H1 (cell line): ENCODE results near the gene NOL4L. TPM values are rescaled to one million over a fixed set of nuclear protein-coding genes. Genes with fewer than 3 reads are reported as not detected.

Experiments
- CTCF ChIA-PET: fragments of 300-600 bp; sonication (Branson Sonifier 250); formaldehyde crosslinking; loops from one replicate; lab custom pipeline; 2021; ENCODE audit not compliant: partially characterized antibody; lab: Charles Lee
- POLR2A ChIA-PET: fragments of 300-600 bp; sonication (Branson Sonifier 250); formaldehyde crosslinking; loops from one replicate; lab custom pipeline; 2021; ENCODE audit warnings: inconsistent platforms; ENCODE audit not compliant: partially characterized antibody; lab: Charles Lee
- DNase-seq, 2 experiments: peaks; one replicate each; pipeline versions ENCODE4 v3.0.0 to v3.0.0-alpha.2; 2010 to 2022; ENCODE audit warnings: low spot score in 2 of 2, low read depth in 1 of 2, mixed read lengths in 1 of 2
- FAIRE-seq: peaks from 2 replicates; lab custom pipeline; 2011; peaks lifted over from hg19 to GRCh38; lab: Jason Lieb, UNC
- H2AFZ ChIP-seq: 2 replicates; pipeline ENCODE4 v1.8.1; 2012; ENCODE audit warnings: low read length, inconsistent platforms
- H2AK5ac ChIP-seq: 2 replicates; pipeline ENCODE4 v1.6.1; 2013; ENCODE audit warnings: low read depth, low read length
- H2BK120ac ChIP-seq: replicated peaks from 2 replicates; pipeline ENCODE3; 2013; ENCODE audit warnings: low read depth, low read length, inconsistent platforms
- H2BK12ac ChIP-seq: 2 replicates; pipeline ENCODE4 v1.6.1; 2013; ENCODE audit warnings: low read depth, low read length
- H2BK15ac ChIP-seq: 2 replicates; pipeline ENCODE4 v1.6.1; 2013; ENCODE audit warnings: low read length
- H2BK20ac ChIP-seq: 2 replicates; pipeline ENCODE4 v1.6.1; 2013; ENCODE audit warnings: low read length
- H2BK5ac ChIP-seq: 2 replicates; pipeline ENCODE4 v1.6.1; 2013; ENCODE audit warnings: low read depth, low read length
- H3K14ac ChIP-seq: 2 replicates; pipeline ENCODE4 v1.6.1; 2013; ENCODE audit warnings: inconsistent platforms; ENCODE audit not compliant: insufficient read length
- H3K18ac ChIP-seq: 2 replicates; pipeline ENCODE4 v1.6.1; 2013; ENCODE audit warnings: low read length; ENCODE audit errors: extremely low read depth
- H3K23ac ChIP-seq: 2 replicates; pipeline ENCODE4 v1.6.1; 2013; ENCODE audit warnings: inconsistent platforms; ENCODE audit not compliant: insufficient read length
- H3K23me2 ChIP-seq: 2 replicates; pipeline ENCODE4 v1.6.1; 2013; ENCODE audit warnings: low read depth, low read length
- H3K27ac ChIP-seq: 2 replicates; pipeline ENCODE4 v1.6.1; 2011; ENCODE audit warnings: low read depth, low read length, inconsistent platforms
- H3K27me3 ChIP-seq, 4 experiments: replicated peaks in 1 of 4; 1 replicate in 1 of 4; 2 replicates in 3 of 4; pipeline versions ENCODE4 v1.6.1 to v1.8.1; 2011 to 2013; ENCODE audit warnings: low read length in 3 of 4, mild to moderate bottlenecking in 3 of 4, inconsistent platforms in 2 of 4, mixed read lengths in 2 of 4, moderate library complexity in 1 of 4; ENCODE audit not compliant: control insufficient read depth in 3 of 4, insufficient read depth in 3 of 4; ENCODE audit errors: extremely low read depth in 1 of 4
- H3K36me3 ChIP-seq, 4 experiments: 2 replicates each; pipeline versions ENCODE4 v1.6.1 to v1.8.1; 2011 to 2013; ENCODE audit warnings: mild to moderate bottlenecking in 4 of 4, low read length in 3 of 4, moderate library complexity in 2 of 4, control low read depth in 1 of 4, inconsistent platforms in 1 of 4; ENCODE audit not compliant: insufficient read depth in 4 of 4, control insufficient read depth in 2 of 4
- H3K4ac ChIP-seq: replicated peaks from 2 replicates; pipeline ENCODE3; 2013; ENCODE audit warnings: low read length, low read depth, mixed read lengths, inconsistent platforms; ENCODE audit not compliant: insufficient read length
- H3K4me1 ChIP-seq, 4 experiments: replicated peaks in 1 of 4; 1 replicate in 1 of 4; 2 replicates in 3 of 4; pipeline versions ENCODE4 v1.6.1 to v1.8.1; 2011 to 2013; ENCODE audit warnings: low read length in 3 of 4, inconsistent platforms in 2 of 4, mixed read lengths in 1 of 4; ENCODE audit not compliant: insufficient read depth in 4 of 4, control insufficient read depth in 3 of 4
- H3K4me2 ChIP-seq, 2 experiments: 2 replicates each; pipeline versions ENCODE4 v1.6.1 to v1.8.1; 2011 to 2013; ENCODE audit warnings: low read depth in 2 of 2, low read length in 2 of 2, control low read depth in 1 of 2, inconsistent platforms in 1 of 2, mild to moderate bottlenecking in 1 of 2; ENCODE audit not compliant: insufficient read depth in 1 of 2
- H3K4me3 ChIP-seq, 4 experiments: fragments of 200-600, 300-600 bp in 1 of 4; sonication (generic), shearing (Covaris generic), sonication (Bioruptor Twin) in 1 of 4; 2 replicates each; pipeline versions ENCODE4 v1.5.1 to v1.8.1; 2011 to 2016; ENCODE audit warnings: low read length in 4 of 4, low read depth in 3 of 4, control low read depth in 2 of 4, inconsistent platforms in 2 of 4, mild to moderate bottlenecking in 2 of 4, mixed read lengths in 1 of 4, moderate library complexity in 1 of 4; ENCODE audit not compliant: insufficient read depth in 2 of 4; ENCODE audit errors: extremely low read depth in 1 of 4
- H3K56ac ChIP-seq: replicated peaks from 2 replicates; pipeline ENCODE3; 2013; ENCODE audit warnings: low read depth, mild to moderate bottlenecking, mixed read lengths, low read length, inconsistent platforms; ENCODE audit not compliant: insufficient read length
- H3K79me1 ChIP-seq: 2 replicates; pipeline ENCODE4 v1.6.1; 2013; ENCODE audit warnings: low read depth, low read length, control low read depth
- H3K79me2 ChIP-seq, 2 experiments: 2 replicates each; pipeline versions ENCODE4 v1.6.1 to v1.8.1; 2012 to 2013; ENCODE audit warnings: low read length in 2 of 2, mild to moderate bottlenecking in 2 of 2, inconsistent platforms in 1 of 2; ENCODE audit not compliant: insufficient read depth in 2 of 2, control insufficient read depth in 1 of 2
- H3K9ac ChIP-seq, 4 experiments: replicated peaks in 1 of 4; 1 replicate in 1 of 4; 2 replicates in 3 of 4; pipeline versions ENCODE4 v1.6.1 to v1.8.1; 2011 to 2013; ENCODE audit warnings: low read depth in 3 of 4, low read length in 3 of 4, control low read depth in 2 of 4, mild to moderate bottlenecking in 2 of 4, moderate library complexity in 2 of 4, inconsistent platforms in 1 of 4; ENCODE audit errors: extremely low read depth in 1 of 4
- H3K9me3 ChIP-seq, 2 experiments: 2 replicates each; pipeline versions ENCODE4 v1.6.1 to v1.8.1; 2012 to 2013; ENCODE audit warnings: mild to moderate bottlenecking in 2 of 2, moderate library complexity in 2 of 2, control low read depth in 1 of 2, inconsistent platforms in 1 of 2, low read depth in 1 of 2, low read length in 1 of 2, mixed read lengths in 1 of 2; ENCODE audit not compliant: insufficient read depth in 2 of 2
- H4K20me1 ChIP-seq, 2 experiments: replicated peaks in 1 of 2; 2 replicates each; pipeline versions ENCODE3 to v1.8.1; 2011 to 2013; ENCODE audit warnings: inconsistent platforms in 2 of 2, low read length in 2 of 2, mild to moderate bottlenecking in 1 of 2; ENCODE audit not compliant: insufficient read depth in 2 of 2, control insufficient read depth in 1 of 2
- H4K5ac ChIP-seq: 2 replicates; pipeline ENCODE4 v1.6.1; 2013; ENCODE audit warnings: low read length, low read depth, mixed read lengths, inconsistent platforms; ENCODE audit not compliant: insufficient read length
- H4K8ac ChIP-seq: 2 replicates; pipeline ENCODE4 v1.8.0; 2013; ENCODE audit warnings: mild to moderate bottlenecking, moderate library complexity, low read length, inconsistent platforms; ENCODE audit not compliant: insufficient read depth; ENCODE audit errors: extremely low read depth
- H4K91ac ChIP-seq: replicated peaks from 2 replicates; pipeline ENCODE3; 2013; ENCODE audit warnings: low read length, mixed read lengths, inconsistent platforms; ENCODE audit not compliant: insufficient read length
- BACH1 ChIP-seq: IDR thresholded peaks from 2 replicates; pipeline ENCODE4 v1.6.1; 2012; ENCODE audit warnings: low read length, improper control_type of control experiment
- BRCA1 ChIP-seq: IDR thresholded peaks from 2 replicates; pipeline ENCODE4 v1.6.1; 2012; ENCODE audit warnings: low read depth, low read length, improper control_type of control experiment
- CHD1 ChIP-seq: IDR thresholded peaks from 2 replicates; pipeline ENCODE4 v1.6.1; 2012; ENCODE audit warnings: low read depth, low read length, improper control_type of control experiment
- CHD2 ChIP-seq: IDR thresholded peaks from 2 replicates; pipeline ENCODE4 v1.6.1; 2012; ENCODE audit warnings: low read length, improper control_type of control experiment
- CTBP2 ChIP-seq: IDR thresholded peaks from 2 replicates; pipeline ENCODE4 v1.7.0; 2011; ENCODE audit warnings: borderline replicate concordance, mild to moderate bottlenecking, moderate library complexity, mixed read lengths, low read length; ENCODE audit not compliant: insufficient read depth, insufficient read length
- EP300 ChIP-seq, 2 experiments: IDR thresholded peaks; 1 replicate in 1 of 2; 2 replicates in 1 of 2; pipeline ENCODE4 v1.6.1; 2011 to 2012; ENCODE audit warnings: low read depth in 2 of 2, low read length in 2 of 2, mild to moderate bottlenecking in 2 of 2, borderline replicate concordance in 1 of 2, inconsistent platforms in 1 of 2, moderate library complexity in 1 of 2
- EZH2 ChIP-seq: fragments of 200-600 bp; sonication (generic); IDR thresholded peaks from 2 replicates; pipeline ENCODE4 v1.7.1; 2012; ENCODE audit warnings: low read depth, mild to moderate bottlenecking, moderate library complexity, low read length, inconsistent platforms; ENCODE audit not compliant: severe bottlenecking
- HDAC6 ChIP-seq: IDR thresholded peaks from one replicate; pipeline ENCODE4 v1.7.1; 2012; ENCODE audit warnings: low read depth, mild to moderate bottlenecking, inconsistent platforms, low read length, moderate library complexity
- SIX5 ChIP-seq: IDR thresholded peaks from 2 replicates; pipeline ENCODE4 v1.6.1; 2011; ENCODE audit warnings: mild to moderate bottlenecking, low read depth, low read length
- SP4 ChIP-seq: IDR thresholded peaks from 2 replicates; pipeline ENCODE4 v1.6.1; 2012; ENCODE audit warnings: low read length, inconsistent platforms
- TBP ChIP-seq: IDR thresholded peaks from 2 replicates; pipeline ENCODE4 v1.6.1; 2011; ENCODE audit warnings: low read depth, low read length, improper control_type of control experiment
- USF2 ChIP-seq: IDR thresholded peaks from 2 replicates; pipeline ENCODE4 v1.6.1; 2011; ENCODE audit warnings: low read length, improper control_type of control experiment
- WGBS, 2 experiments: shearing (Covaris generic) in 1 of 2; methylation state at CpG; one replicate each; pipeline versions ENCODE4 v1.1.6 to v1.1.7; 2013 to 2015; ENCODE audit warnings: low lambda C conversion rate in 2 of 2, mixed read lengths in 2 of 2, inconsistent platforms in 1 of 2, low coverage in 1 of 2, missing lambda C conversion rate in 1 of 2; ENCODE audit not compliant: insufficient replicate concordance in 2 of 2, insufficient coverage in 1 of 2, insufficient read length in 1 of 2; ENCODE audit errors: extremely low coverage in 1 of 2, missing lambda C conversion rate in 1 of 2; 5-methylcytosine and 5-hydroxymethylcytosine counted together
- polyA plus RNA-seq, 7 experiments: library from polyadenylated mRNA; depleted of rRNA in 3 of 7; stranded (reverse) in 5 of 7; unstranded in 2 of 7; fragments of >200 nt in 5 of 7; fragments of 200-250 nt in 2 of 7; gene quantifications; 1 replicate in 5 of 7; 2 replicates in 1 of 7; 4 replicates in 1 of 7; pipeline versions ENCODE4 v1.2.1 to v1.2.3, GENCODE V29; 2011 to 2013; ENCODE audit warnings: missing spikeins in 2 of 7, mixed read lengths in 2 of 7
- total RNA-seq: library from RNA; stranded (reverse); fragmentation: NEBNext Ultra II Directional; extraction: Animal tissue kit (Norgen Biotek cat#: 25700); gene quantifications from 2 replicates; pipeline ENCODE4 v1.2.1, GENCODE V29; 2021

NOL4L gene
- total and polyA plus RNA-seq, 2 of the 8 experiments (the other 6 are each of a cell fraction or from before 2014, with no cell fraction given) = 15.3 to 23.7 TPM

GRCh38 chr20:32518593-32519380 lies 66.3 kb downstream of the NOL4L start:
- Histone ChIP-seq H2AK5ac (no peak overlapping the region), H2BK5ac (no peak overlapping the region), H3K4me3 (no peak overlapping the region), H3K27ac (no peak overlapping the region), H3K18ac (no peak overlapping the region), H4K91ac (no peak overlapping the region), H3K4me1 (peaks cover 0 to 9% (median under 1%) of the 10 kb centered on the region in 4 experiments; a peak in 4 of 7 replicates), H3K36me3 (no peaks in the 10 kb centered on the region), H3K9me3 (no peaks in the 10 kb centered on the region), H2BK120ac (no peak overlapping the region), H2BK12ac (no peak overlapping the region), H3K23me2 (no peaks in the 10 kb centered on the region), H4K8ac (no peak overlapping the region; the same call in 1 of the 2 replicates), H3K56ac (no peak overlapping the region), H2BK15ac (no peak overlapping the region), H4K5ac (no peak overlapping the region), H2BK20ac (no peak overlapping the region), H2AFZ (no peak overlapping the region), H4K20me1 (no peaks in the 10 kb centered on the region), H3K79me2 (no peaks in the 10 kb centered on the region), H3K79me1 (no peaks in the 10 kb centered on the region), H3K4ac (no peak overlapping the region), H3K23ac (no peak overlapping the region), H3K4me2 (no peak overlapping the region), H3K14ac (no peak overlapping the region), H3K27me3 (0 out of 7 replicates have a peak, but pooled peaks cover 0 to 2% (median 0%) of the 10 kb centered on the region in 4 experiments), H3K9ac (no peak overlapping the region)
- no peak for DNase-seq
- WGBS, 2 experiments = 83% methylated on average over 14 of the region's 14 CpGs; no CpG with 5 or more reads in 1 of the 2 experiments
- FAIRE-seq = no peak
- POLR2A ChIA-PET = no interaction called here
- CTCF ChIA-PET = interaction anchor here (0.6 to 11.7 kb wide), 6 partner anchors 15 to 143 kb away, joined by 3 to 246 read pairs (median 4); no protein-coding TSS in a partner anchor
- no peak for TF ChIP-seq EZH2
- TF ChIP-seq CHD1 = no peak
- no peak for TF ChIP-seq CHD2
- no peak for TF ChIP-seq SP4
- no peak for TF ChIP-seq EP300 (IDR thresholded peaks at IDR 0.05; ENCODE audit: borderline replicate concordance in 1 of 2, low read depth in 2 of 2, low read length in 2 of 2)
- TF ChIP-seq TBP = no peak
- no peak for TF ChIP-seq HDAC6
- no peak for TF ChIP-seq CTBP2
- no peak for TF ChIP-seq USF2
- TF ChIP-seq BRCA1 = no peak
- TF ChIP-seq BACH1 = no peak
- TF ChIP-seq SIX5 = no peak
